Left ventricle myocardium superior (tissue), 1 donor: ENCODE data around the gene CFAP68. TPM values are rescaled to one million over a fixed set of nuclear protein-coding genes. Genes with fewer than 3 reads are reported as not detected.
A peak's percentile ranks its signal among the peaks of the same experiment; 100 is the strongest.

ENCODE experiments used
- ATAC-seq: fragments of 200-7000 bp; cut with Tn5 transposase; one replicate; pipeline ENCODE4 v1.9.1; 2020; ENCODE audit warnings: mild to moderate bottlenecking, moderate library complexity
- DNase-seq: peaks from one replicate; pipeline ENCODE4 v3.0.0-alpha.2; 2020
- intact Hi-C: fragments of 100-400 bp; cut with micrococcal nuclease; formaldehyde crosslinking; loops from one replicate; pipeline ENCODE4 v1.11.0; 2022
- long read RNA-seq: library from polyadenylated mRNA; unstranded; transcript quantifications from one replicate; pipeline ENCODE4 v2.0.0, GENCODE V29; 2021
- total RNA-seq: library from RNA; stranded (reverse); fragmentation: NEBNext Ultra II Directional; extraction: Animal tissue kit (Norgen Biotek cat#: 25700); gene quantifications from one replicate; pipeline ENCODE4 v1.2.1, GENCODE V29; 2021
- donor health status: DM: no; HTN: yes; CAD: no; lungs with severe emphysema.

The CFAP68 gene, protein sequence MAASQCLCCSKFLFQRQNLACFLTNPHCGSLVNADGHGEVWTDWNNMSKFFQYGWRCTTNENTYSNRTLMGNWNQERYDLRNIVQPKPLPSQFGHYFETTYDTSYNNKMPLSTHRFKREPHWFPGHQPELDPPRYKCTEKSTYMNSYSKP
- total RNA-seq = 26.1 TPM
- long read RNA-seq, transcript C11orf1-201 (4 exons, 2,885 nt) = major isoform, 5 of 11 reads
- long read RNA-seq, partial matches to known transcripts = 0 of 11 reads
- long read RNA-seq, other reads (novel, unspliced or antisense) = 1 of 11 reads

DNA sequence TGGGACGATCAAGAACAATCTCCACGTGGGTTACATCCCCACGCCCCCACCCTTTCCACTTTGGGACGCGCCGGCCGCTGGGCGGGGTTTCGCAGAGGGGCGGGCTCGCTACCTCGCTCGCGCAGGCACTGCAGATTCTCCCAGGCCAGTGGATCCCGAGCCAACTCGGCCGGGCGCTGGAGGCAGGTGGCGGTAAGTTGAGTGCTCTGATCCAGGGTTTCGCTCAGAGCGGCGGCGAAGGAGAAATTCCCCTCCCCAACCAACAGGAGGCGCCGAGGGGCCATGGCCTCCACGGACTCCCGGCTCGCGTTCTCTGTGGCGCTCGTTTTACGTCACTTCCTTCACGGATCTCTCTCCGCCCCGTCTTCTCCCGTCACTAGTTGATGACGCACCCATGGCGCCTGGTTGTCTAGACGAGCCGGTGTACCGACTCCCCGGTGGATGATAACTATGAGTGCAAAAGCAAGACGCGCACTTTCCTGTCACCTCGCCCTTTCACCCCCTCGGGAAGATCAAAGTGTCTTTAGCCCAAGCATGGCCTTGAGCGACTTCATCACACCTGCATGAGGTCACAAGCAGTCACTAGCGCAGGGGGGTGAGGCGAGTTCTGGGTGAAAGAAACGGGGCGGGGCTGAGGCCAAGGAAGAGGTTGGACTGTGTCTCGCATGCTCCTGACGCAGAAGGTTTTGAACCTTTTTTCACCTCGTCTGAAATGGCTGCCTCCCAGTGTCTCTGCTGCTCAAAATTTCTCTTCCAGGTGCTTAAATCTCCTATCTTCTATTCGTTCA lies at the start of gene CFAP68, which contains the start of gene FDXACB1:
Gene CFAP68 (plus strand): TSS at position 693 of the 788 bp plus-strand sequence. CDS start 20 bp downstream, at position 713.
Gene FDXACB1 (minus strand): TSS at position 317 of the 788 bp plus-strand sequence. CDS start 33 bp downstream, at position 284.
- peak; percentile 94 for ATAC-seq
- DNase-seq = peak; percentile 95
- intact Hi-C loops = loop anchor here (10.0 kb wide), 2 partner anchors 46 to 106 kb away; no protein-coding TSS in a partner anchor

DNA sequence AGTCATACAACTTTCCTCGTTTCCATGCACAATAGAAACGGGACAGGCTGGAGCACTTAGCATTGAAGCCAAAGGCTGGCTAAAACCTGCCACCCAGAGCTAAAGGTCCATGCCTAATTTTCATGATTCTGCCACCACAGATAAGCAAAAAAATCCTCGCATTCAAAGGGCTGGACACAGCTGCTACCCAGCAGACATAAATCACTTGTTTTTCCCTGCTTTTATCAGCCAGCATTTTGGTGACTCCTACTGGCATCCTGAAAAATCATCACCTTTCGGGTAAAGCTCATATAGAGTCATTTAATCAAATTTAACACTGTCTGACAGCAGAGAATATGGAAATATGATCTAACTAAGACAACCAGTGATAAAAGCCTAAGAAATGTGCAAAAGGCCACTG lies 45.8 kb upstream of the CFAP68 start:
- intact Hi-C loops = no loop called here
- peak; percentile 54 for ATAC-seq
- DNase-seq = no peak

DNA sequence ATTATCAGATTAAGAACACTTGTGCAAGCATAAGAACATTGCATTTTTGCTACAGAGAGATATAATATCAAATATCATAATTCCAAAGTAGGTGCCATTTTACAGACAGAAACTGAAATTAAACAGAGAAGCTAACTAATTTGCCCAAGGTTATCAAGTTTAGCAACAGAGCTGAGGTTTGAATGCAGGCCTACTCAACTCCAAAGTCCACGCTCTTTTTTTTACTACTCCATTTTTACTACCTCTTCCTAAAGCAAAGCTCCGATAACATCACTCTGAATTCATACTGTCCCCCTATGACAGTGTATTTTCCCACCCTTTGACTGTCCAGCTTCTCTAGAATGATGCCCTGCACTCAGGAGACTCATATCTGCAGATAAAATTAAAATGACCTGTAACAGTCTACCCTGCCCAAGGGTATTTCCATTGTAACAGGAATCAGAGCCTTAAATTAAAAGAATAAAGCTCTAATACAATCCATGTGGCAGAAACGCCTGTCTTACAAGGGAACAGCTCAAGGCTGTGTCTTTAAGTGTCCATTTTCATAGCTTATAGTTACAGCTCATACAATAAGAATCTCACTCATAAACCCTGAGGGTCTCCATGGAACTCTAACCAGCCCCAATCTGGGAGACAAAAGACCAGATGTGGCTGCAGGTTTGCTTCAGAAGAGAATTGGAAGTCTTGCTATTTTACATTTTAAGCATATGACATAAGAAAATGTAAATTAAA lies 44.7 kb upstream of the CFAP68 start:
- ATAC-seq (no peak), DNase-seq (no peak)
- intact Hi-C loops = no loop called here

DNA sequence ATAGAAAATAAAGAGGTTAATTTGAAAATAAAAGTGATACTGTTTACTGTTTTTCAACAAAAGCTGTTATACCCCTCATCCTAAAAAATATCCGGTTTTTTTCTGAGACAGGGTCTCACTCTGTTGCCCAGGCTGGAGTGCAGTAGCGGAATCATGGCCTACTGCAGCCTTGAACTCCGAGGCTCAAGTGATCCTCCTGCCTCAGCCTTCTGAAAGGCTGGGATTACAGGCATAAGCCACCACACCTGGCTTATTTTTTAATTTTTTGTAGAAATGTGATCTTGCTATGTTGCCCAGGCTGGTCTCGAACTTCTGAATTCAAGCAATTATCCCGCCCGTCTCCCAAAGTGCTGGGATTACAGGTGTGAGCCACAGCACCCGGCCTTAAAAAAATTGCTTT lies 43.7 kb upstream of the CFAP68 start:
- intact Hi-C loops = no loop called here
- ATAC-seq (no peak), DNase-seq (no peak)

DNA sequence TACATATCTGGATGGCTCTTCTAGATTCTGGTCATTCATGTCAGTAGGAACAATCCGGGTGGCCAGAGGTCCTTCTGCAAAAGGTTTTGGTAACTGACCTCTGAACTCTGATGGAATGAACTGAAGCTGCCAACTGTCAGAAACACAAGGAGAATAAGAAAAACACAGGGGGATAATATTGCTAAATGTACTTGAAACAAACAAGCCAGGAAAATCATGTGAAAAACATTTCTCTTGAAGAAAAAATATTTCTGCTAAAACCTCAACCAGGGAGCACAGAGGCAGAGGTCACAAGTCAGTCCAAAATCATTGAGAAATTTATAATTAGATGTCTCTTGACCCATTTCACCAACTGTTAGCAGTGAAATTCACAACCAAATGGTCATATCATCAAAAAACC lies 43.2 kb upstream of the CFAP68 start:
- no peak for ATAC-seq
- intact Hi-C loops = no loop called here
- no peak for DNase-seq

DNA sequence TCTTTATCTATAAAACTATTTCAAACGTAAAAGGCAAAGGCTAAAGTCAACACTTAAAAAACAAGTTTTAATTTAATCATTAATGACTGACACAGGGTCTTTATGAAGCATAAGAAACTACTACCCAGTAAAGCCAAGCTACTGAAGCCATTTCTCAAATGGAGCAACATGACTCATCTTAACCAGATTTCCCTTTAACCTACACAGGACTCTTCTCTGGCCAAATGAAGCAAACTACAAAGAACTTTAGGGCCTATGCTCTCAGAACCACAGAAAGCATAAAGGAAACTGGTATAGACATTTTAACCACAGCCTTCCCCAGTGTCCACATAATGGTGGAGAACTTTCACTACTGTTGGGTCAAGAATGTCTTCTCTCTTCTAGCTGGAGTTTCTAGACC lies 42.6 kb upstream of the CFAP68 start:
- DNase-seq (no peak), ATAC-seq (no peak)
- intact Hi-C loops = no loop called here

DNA sequence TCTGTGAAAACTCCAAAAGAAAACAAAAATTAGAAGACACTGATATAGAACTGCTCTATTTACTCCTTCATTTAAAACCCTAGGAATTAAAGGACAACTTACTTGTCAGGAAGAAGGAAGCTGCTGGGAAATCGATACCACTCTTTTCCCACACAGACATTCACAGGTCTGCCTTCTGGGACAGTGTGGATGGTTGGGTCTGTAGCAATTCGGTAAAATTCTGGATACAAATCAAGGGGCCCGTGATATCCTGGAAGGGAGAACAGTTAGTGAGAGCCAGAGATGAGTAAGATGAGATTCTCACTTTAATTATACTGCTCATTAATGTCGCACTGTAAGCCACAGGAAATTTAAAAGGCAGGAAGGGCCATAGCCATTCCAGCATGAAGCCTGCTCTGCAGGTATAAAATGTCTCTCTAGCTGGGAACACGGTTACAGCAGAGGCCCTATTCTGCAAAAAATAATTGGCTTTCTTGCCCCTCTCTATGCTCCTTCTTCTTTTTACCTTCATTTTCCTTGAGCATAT lies 41.9 kb upstream of the CFAP68 start:
- DNase-seq = no peak
- intact Hi-C loops = no loop called here
- no peak for ATAC-seq

DNA sequence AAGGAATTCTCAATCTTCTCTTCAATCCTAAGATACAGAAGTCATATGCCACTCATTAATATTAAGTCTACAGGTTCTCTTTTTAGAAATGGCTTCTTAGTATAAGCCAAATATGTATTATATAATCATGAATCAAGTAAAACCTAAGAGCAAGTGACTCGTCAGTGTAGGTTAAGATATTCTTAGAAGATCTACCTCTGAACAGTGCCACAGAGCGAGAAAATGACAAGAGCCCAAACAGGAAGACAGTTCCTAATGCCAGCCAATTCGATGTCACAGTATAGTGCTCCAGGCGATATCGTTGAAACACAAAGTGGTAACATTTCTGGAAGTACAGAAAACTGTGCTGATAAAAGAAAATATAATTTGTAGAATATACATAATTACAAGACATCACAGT lies 41.3 kb upstream of the CFAP68 start:
- DNase-seq = no peak
- intact Hi-C loops = no loop called here
- ATAC-seq = no peak

DNA sequence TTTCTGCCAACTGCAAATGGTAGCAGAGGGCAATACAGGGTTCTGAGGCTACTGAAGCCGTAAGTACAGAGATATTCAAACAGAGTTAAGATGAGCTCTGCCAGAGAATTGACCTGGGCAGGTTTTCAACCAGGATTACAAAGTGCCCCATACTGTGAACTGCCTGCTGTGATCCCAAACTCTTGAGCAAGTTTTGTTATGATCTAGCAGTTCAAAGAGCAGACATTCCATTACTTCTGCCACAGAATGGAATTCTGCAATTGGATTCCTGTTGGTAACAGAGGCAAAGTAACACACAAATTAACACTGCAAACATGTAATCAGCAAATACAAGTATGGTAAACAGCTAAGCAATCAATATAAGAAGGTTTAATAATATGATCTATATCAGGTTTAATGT lies 39.2 kb upstream of the CFAP68 start:
- intact Hi-C loops = loop anchor here (5.0 to 10.0 kb wide), 2 partner anchors 75 to 238 kb away; partner anchors contain the start of genes PPP2R1B and SIK2
- no peak for DNase-seq
- ATAC-seq = peak; percentile 57

DNA sequence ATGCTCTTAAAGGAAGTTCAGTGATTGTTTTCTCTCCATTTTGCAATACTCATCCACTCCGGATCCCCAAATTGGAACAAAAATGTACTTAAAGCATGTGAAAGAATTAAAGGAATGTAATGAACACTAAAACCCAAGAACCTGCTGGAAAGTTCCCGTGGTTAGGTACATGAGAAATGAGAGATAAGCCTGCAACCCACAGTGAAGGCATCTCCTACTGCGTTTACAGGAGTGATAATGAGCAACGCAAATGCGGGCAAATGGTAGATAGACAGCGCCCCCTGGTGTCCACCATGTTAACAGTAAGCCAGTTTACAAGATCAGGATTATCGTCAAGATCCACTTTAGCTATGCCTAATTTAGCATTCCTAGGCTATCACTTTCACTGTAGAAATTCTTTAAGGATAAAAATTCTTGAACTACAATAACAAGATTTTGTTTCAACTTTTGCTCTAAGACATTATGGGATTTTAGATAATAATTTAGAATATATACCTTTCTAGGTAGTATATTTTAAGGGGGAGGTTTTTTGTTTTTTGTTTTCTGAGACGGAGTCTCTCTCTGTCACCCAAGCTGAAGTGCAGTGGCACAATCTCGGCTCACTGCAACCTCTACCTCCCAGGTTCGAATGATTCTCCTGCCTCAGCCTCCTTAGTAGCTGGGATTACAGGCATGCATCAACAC lies 37.8 kb upstream of the CFAP68 start:
- ATAC-seq (peak; percentile 89), DNase-seq (peak; percentile 90)
- intact Hi-C loops = loop anchor here (5.0 to 10.0 kb wide), 2 partner anchors 77 to 239 kb away; partner anchors contain the start of genes PPP2R1B and SIK2

DNA sequence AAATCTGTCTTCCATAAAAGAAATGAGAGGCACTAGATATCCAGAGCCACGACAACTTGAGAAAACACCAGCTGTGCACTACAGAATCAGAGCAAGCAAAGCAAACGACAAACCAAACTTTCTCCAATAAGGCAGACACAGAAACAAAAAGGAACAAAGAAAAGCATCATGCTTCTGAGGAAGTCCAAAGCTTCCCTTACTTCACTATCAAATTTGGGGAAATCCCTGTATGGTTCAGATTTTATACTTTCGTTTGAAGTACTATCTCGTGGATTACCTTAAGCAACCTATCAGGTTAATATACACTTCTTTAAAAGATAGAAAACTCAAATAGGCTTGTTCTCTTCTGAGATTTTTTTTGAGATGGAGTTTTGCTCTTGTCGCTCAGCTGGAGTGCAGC lies 35.7 kb upstream of the CFAP68 start:
- intact Hi-C loops = loop anchor here (5.0 to 10.0 kb wide), 2 partner anchors 79 to 241 kb away; partner anchors contain the start of genes PPP2R1B and SIK2
- ATAC-seq = no peak

DNA sequence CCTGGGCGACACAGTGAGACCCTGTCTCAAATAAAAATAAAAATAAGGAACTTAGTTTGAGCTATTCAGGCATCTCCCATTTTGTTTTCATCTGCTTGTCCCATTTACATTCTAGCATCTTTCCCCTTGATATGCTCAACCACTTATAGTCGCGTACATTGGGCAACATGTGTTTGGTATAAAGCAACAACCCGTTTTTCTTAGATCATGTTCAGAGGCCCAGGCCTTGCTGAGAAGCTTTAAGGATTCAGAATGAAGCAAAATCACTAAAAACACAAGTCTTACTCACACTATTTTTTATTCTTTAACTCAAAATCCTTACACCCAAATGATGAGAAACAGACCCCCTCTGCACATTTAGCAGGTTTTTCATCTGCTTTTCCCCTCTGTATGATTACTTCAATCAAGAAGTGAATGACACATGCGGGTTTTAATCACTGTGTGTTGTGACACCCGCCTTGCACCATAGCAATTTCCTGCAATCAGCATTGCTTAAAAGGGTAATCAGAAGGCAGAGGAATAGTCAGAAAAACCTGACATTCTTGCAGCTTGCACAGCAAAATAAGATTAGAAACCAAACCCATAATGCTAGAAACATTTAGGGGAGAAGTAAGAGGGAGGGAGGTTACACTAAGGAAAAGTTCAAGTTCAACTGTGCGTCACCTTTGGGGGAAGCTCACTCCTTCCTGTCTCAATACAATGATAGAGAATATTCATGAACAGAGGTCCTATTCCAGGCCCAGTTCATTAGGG lies 33.9 kb upstream of the CFAP68 start:
- DNase-seq = no peak
- intact Hi-C loops = loop anchor here (10.0 kb wide), 1 partner anchor 81 kb away; the partner anchor contains the start of gene PPP2R1B
- no peak for ATAC-seq

More for the DNA sequence above, 35.7 kb upstream of the CFAP68 start:
- DNase-seq = no peak

DNA sequence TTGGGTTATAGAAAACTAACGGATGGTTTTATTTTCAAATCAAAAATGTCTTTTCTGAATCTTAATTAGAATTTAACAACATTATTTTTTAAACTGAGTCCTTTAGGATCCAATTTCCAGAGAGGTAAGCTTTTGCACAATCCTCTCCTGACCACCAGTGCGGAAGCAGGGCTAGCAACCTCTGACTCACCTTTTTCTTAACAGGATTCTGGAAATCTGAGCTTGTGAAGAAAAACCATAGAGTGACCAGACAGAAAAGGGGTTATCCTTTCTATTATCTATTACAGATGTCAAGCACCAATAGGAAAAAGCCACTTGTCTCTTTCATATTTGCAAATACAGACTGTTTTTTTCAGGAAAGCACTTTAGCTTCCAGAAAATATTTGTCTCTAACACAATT lies 33.3 kb upstream of the CFAP68 start:
- ATAC-seq (no peak), DNase-seq (no peak)
- intact Hi-C loops = loop anchor here (10.0 kb wide), 1 partner anchor 81 kb away; the partner anchor contains the start of gene PPP2R1B

DNA sequence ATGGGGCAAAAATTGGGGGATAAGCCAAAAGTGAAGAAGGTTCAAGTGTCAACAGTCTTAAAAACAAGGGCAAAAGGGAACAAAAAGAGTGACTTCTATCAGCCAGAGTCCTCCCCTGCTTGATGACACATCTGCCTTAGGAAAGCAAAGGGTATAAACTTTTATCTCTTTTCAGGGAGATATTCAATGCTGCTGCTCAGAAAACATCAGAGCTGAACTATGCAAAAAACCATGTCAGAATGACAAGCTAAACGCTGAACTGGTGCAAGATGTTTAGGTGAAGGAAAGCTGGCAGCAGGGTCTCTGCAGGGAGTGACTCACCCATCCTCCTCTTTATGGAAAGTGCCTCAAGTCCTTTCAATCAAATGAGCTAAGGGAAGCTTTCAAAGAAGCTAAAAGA lies 32.7 kb upstream of the CFAP68 start:
- DNase-seq = no peak
- ATAC-seq = no peak
- intact Hi-C loops = loop anchor here (10.0 kb wide), 1 partner anchor 82 kb away; the partner anchor contains the start of gene PPP2R1B

DNA sequence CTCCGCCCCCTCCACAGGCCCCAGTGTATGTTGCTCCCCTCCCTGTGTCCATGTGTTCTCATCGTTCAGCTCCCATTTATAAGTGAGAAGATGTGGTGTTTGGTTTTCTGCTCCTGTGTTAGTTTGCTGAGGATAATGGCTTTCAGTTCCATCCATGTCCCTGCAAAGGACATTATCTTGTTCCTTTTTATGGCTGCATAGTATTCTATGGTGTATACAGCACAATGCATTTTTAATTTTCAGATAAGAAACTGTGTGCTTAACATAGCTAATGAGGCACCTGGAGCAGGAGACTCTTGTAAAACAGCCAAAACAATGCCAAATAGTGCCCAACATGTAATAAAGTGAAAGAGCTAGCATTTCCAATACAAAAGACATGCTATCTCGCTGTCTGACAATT lies 29.7 kb upstream of the CFAP68 start:
- intact Hi-C loops = loop anchor here (10.0 kb wide), 1 partner anchor 85 kb away; the partner anchor contains the start of gene PPP2R1B
- ATAC-seq = no peak
- no peak for DNase-seq

DNA sequence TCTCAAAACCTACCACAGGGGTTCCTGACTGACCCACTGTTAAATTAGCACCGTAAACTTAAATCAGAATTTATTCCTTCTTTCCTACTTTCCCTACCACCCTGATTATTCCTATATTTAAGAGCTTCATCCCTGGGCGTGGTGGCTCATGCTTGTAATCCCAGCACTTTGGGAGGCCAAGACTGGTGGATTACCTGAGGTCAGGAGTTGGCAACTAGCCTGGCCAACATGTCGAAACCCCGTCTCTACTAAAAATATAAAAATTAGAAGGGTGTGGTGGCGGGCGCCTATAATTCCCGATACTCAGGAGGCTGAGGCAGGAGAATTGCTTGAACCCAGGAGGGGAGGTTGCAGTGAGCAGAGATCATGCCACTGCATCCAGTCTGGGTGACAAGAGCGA lies 28.3 kb upstream of the CFAP68 start:
- no peak for ATAC-seq
- DNase-seq = no peak
- intact Hi-C loops = no loop called here

DNA sequence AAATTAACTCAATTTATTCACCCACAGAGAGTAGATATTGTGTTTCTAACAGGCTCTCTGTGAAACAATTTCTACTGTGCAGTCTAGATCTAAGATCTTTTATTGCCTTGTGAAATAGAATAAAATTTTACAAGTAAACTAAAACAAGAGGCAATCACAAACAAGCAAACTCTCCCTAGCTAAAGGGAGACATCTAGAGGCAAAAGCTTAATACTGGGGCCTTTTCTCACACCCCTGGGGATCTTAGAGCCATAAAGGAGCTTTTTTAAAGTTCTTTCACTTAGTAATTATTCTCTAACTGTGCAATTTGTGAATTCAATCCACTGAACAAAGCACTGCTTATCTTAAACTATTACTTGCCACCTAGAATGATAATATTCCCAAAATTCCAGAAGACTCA lies 27.7 kb upstream of the CFAP68 start:
- ATAC-seq (no peak), DNase-seq (no peak)
- intact Hi-C loops = no loop called here

DNA sequence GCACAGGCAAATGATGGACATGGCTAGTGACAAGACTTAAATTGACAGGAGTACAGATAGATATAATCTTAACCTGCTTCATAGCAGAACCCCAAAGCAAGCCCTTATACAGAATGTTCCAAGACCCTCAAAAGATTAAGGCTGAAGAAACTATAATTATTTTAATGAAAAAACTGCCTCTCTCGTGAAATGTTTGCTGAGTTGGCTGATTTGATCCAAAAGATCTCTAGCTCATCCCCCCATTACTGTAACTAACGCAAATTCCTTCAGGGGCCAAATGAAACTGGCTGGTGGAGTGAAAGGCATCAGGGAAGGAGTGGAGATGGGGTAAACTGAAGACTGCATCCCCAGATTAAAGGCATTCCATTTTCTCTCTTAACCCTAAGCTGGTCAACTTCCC lies 27.2 kb upstream of the CFAP68 start:
- DNase-seq (no peak), ATAC-seq (no peak)
- intact Hi-C loops = no loop called here
